Measurements from ENCODE around the gene TACR1.
A peak's percentile ranks its signal among the peaks of the same experiment; 100 is the strongest.
"Not testable (repeated sequence)": the region's sequence is repeated elsewhere in the genome, so short reads cannot be mapped to it uniquely, and the experiment has no call there.

The TACR1 gene

GRCh38 chr2:75146606-75147332 is 52.6 kb downstream of the TACR1 start:
- no peak for DNase-seq

DNA sequence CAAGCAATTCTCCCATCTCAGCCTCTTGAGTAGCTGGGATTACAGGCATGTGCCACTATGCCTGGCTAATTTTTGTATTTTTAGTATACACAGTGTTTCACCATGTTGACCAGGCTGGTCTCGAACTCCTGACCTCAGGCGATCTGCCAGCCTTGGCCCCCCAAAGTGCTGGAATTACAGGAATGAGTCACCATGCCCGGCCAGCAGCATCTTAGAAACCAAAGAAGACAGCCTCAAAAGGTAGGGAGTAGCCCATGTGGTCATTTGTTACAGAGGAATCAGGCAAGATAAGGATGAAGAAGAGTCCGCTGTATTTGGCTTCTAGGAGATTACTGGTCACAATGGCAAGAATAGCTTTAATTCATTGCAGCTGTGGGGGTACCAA is 53.1 kb downstream of the TACR1 start:
- not testable (repeated sequence) for DNase-seq

GRCh38 chr2:75142081-75142480 is 57.2 kb downstream of the TACR1 start:
- no peak for DNase-seq

DNA sequence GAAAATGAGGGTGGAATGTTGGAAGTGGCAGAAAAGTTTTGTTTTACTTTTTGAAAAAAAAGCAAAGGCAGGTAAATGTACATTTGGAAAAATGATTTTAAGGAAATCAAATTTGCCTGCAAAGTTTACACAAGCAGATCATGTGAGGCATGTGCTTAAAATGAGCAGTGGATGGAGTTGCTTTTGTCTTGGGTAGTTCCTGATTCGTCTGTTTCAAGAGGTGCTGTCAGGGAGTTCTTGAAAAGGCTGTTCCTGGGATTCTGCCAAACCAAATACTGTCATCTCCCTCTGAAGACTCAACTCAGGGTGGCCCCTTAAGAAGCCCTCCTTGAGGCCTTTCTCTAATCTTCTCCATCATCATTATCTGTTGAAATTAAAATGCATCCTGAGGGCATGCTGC is 59.0 kb downstream of the TACR1 start:
- no peak for DNase-seq

DNA sequence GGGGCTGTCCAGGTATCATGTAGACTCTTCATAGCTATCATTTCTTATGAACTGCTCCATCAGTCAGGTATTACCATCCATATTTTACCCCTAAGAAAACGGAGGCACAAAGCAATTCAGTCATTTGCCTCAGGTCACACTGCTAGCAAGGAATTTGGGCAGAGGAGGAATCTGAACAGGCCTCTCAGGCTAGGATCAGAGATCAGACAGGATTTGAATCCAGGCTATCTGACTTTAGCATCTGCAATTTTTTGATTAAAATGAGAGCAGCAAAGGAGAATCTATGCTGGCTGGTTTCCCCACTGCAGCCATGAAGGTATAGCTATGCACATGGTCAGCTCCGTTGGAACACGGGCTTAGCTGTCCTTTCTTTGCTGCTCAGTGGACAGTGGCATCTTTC is 60.1 kb downstream of the TACR1 start:
- DNase-seq = no peak

- DNase-seq = no peak
Measured at GRCh38 chr2:75138528-75138927, 60.8 kb downstream of the TACR1 start.

GRCh38 chr2:75135776-75136400 is 63.4 kb downstream of the TACR1 start:
- no peak for DNase-seq

DNA sequence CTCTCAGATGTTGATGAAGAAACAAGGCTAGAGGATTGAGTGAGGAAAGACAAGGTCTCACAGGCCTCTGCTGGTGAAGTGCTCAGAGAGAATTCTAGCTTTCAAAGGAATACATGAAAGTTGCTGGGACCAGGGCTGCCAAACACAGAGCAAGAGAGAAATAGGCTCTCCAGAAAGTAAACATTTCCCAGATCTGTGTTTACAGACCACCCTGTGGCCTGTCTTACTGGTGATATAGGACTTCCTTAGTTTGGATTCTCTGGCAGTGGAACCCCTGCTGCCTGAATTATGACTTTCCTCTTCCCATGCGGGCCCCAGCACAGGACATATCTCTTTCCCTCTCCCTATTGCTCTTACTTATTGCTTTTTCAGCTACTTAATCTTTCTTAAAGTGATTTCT is 64.5 kb downstream of the TACR1 start:
- DNase-seq = no peak

- no peak for DNase-seq
Measured at GRCh38 chr2:75133621-75134570, 65.4 kb downstream of the TACR1 start.

DNA sequence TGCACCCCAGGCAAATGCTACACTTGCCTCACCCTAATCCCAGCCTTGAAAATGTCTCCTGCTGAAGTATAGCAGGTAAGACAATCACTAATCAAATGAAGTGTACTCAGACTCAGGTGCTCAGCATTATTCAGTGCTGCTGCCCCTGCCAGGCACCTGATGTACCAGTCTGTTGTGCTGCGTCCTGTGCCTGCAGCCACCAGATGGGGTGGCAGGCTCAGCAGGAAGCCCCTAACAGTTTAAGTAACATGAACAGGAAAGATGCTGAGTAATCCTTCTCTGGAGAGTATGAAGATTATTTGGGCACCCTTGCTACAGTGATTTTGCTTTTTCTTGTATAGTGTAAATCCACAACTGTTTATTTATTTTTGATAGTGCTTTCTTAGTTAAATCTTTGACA is 69.1 kb downstream of the TACR1 start:
- DNase-seq = no peak

GRCh38 chr2:75123876-75124275 is 75.4 kb downstream of the TACR1 start:
- no peak for DNase-seq

DNA sequence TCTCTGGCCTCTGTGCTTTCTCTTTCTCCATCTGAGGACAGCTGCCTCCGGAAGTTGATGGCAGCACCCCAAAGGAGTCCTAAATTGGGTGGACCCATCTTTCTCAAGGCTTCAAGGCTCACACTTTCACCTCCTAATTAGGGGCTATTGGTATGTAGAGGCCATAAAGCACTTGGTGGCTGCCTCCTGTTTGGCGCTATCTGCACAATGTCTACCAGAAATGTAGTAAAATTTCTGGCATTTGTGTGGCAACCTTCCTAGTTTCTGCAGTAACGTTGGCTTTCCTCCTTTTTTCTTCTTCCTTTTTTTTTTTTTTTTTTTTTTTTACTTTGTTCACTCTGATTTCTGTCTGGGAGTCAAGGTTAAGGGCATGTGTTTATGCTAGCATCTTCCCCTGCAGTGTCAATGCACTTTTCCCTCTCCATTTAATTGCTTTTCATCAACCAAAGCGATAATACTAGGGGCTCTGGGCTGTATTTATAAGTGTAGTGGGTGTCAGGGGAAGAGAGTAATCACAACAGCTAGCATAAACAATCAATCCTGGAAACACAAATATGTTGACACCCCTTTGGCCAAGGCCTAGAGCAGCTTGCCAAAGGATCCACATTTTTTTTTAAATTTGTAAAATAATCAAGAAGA is 86.0 kb downstream of the TACR1 start:
- DNase-seq = no peak

GRCh38 chr2:75108937-75109482 is 90.3 kb downstream of the TACR1 start:
- no peak for DNase-seq

DNA sequence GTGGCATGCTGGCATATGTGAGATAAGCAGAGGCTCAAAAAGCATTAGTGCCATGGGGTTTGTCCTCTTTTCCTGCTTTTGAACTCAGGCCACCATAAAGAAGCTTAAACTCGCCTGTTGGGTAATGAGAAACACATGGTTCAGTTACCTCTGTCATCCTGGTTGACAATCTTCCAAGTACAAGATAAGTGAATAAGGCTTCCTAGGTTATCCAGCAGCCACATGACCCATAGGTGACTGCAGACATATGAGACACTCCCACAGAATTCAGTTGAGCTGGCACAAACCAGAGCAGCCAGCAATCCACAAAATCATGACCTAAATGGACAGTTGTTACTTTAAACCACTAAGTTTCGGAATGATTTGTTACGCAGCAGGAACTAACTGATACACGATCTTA is 97.3 kb downstream of the TACR1 start:
- DNase-seq = no peak

GRCh38 chr2:75100801-75101151 is 98.5 kb downstream of the TACR1 start:
- no peak for DNase-seq

- peak in 9 of 56 donors; percentile 1 to 46 (median 14) for DNase-seq
Measured at GRCh38 chr2:75100011-75100800, 99.1 kb downstream of the TACR1 start.

DNA sequence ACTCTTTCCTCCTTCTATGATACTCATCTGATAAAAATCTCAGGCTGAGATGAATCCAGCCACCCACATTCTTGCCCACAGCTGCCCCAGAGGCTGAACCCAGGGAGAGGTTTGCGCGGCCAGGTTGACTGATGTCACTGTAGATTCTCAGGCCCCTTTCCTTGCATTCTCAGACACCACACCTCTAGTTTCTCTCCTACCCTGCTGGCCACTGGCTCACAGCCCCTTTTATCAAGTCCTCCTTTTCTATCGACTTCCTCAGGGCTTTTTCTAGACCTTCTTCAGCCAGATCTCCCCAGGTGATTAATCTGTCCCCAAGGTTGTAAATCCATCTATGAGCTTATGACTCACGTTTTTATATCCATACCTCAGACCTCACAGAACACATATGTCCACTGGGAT is 99.8 kb downstream of the TACR1 start:
- no peak for DNase-seq

- peak in 1 of 56 donors; percentile 1 for DNase-seq
Measured at GRCh38 chr2:75098856-75099255, 100.5 kb downstream of the TACR1 start.

DNA sequence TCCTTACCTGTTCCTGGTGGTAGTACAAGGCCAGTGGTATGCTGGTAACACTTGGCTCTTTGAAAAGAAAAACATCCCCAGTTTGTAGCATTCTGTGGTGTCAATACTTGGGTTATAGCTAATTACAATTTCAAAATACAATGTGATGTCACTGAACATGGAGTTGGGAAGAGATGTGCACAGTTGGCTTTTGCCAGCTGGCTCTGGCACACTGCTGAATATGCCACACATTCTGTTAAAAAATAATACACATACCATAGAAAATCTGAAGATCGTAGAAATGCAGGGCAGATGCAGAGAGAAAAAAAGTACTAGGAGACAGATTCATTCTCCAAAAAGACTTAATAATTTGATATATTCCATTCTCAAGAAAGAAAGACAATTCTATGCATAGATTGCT is 101.5 kb downstream of the TACR1 start:
- no peak for DNase-seq

DNA sequence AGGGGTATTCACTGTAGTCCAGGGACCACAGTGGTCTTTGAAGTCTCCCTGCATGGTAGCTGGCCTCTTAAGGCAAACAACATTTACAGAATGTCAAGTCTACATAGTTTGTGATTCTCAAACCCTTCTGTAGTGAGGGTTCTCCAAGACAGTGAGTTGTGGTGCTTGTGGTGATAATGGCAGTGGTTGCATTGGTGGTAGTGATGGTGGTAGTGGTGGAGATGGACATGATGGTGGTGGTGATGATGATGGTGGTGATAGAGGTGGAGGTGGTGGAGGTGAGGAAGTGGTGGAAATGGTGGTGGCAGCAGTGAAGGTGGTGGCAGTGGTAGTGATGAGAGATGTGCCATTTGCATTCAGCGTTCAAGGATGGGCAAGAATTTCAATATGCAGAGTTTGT is 104.9 kb downstream of the TACR1 start:
- no peak for DNase-seq
